Muscle layer of colon (tissue), 2 donors: ENCODE results near the gene SEC11A.

Source experiments
- H3K27ac ChIP-seq: one replicate; pipeline ENCODE4 v1.7.0; 2013; ENCODE audit warnings: low read depth, mild to moderate bottlenecking, low read length, moderate library complexity
- H3K27me3 ChIP-seq, 2 donors: one replicate each; pipeline ENCODE4 v1.7.0; 2013; ENCODE audit warnings: low read length in 2 of 2, mild to moderate bottlenecking in 2 of 2; ENCODE audit not compliant: insufficient read depth in 2 of 2, control insufficient read depth in 1 of 2
- H3K36me3 ChIP-seq: one replicate; pipeline ENCODE4 v1.7.0; 2013; ENCODE audit warnings: mild to moderate bottlenecking, low read length; ENCODE audit not compliant: insufficient read depth
- H3K4me1 ChIP-seq: one replicate; pipeline ENCODE4 v1.7.0; 2013; ENCODE audit warnings: mild to moderate bottlenecking, low read length; ENCODE audit not compliant: insufficient read depth
- H3K4me3 ChIP-seq, 2 donors: one replicate each; pipeline ENCODE4 v1.7.0; 2013; ENCODE audit warnings: low read length in 2 of 2, low read depth in 1 of 2, mild to moderate bottlenecking in 1 of 2, moderate library complexity in 1 of 2
- H3K9ac ChIP-seq: one replicate; pipeline ENCODE4 v1.7.0; 2013; ENCODE audit warnings: low read length
- H3K9me3 ChIP-seq: one replicate; pipeline ENCODE4 v1.7.0; 2013; ENCODE audit warnings: mild to moderate bottlenecking, low read length
- donor health status: abdominal sarcoma.
- donor health status: Adenocarcinoma of cecum.

The SEC11A gene

GRCh38 chr15:84631706-84632272, 84.2 kb downstream of the SEC11A start:
- Histone ChIP-seq H3K9me3 (no peaks in the 10 kb centered on the region), H3K27ac (peak overlapping the region; percentile 93), H3K36me3 (peaks cover 9% of the 10 kb centered on the region), H3K9ac (peak overlapping the region; percentile 35), H3K27me3 (no peaks in the 10 kb centered on the region), H3K4me1 (peaks cover 35% of the 10 kb centered on the region), H3K4me3 (peak overlapping the region; percentile 78)

GRCh38 chr15:84629033-84629432, 86.9 kb downstream of the SEC11A start:
- Histone ChIP-seq H3K4me1 (peaks cover 19% of the 10 kb centered on the region), H3K9me3 (no peaks in the 10 kb centered on the region), H3K4me3 (no peak overlapping the region), H3K27ac (no peak overlapping the region), H3K27me3 (no peaks in the 10 kb centered on the region), H3K36me3 (no peaks in the 10 kb centered on the region), H3K9ac (no peak overlapping the region)

GRCh38 chr15:84625123-84625522, 90.8 kb downstream of the SEC11A start:
- H3K27me3 ChIP-seq: no peaks in the 10 kb centered on the region
- no peak overlapping the region for H3K9ac ChIP-seq
- H3K9me3 ChIP-seq: peaks cover 12% of the 10 kb centered on the region
- no peaks in the 10 kb centered on the region for H3K4me1 ChIP-seq
- peaks cover 19% of the 10 kb centered on the region for H3K36me3 ChIP-seq
- no peak overlapping the region for H3K4me3 ChIP-seq
- H3K27ac ChIP-seq: no peak overlapping the region

GRCh38 chr15:84624359-84624758, 91.6 kb downstream of the SEC11A start:
- no peaks in the 10 kb centered on the region for H3K4me1 ChIP-seq
- H3K4me3 ChIP-seq: no peak overlapping the region
- peaks cover 19% of the 10 kb centered on the region for H3K36me3 ChIP-seq
- peaks cover 12% of the 10 kb centered on the region for H3K9me3 ChIP-seq
- no peak overlapping the region for H3K27ac ChIP-seq
- H3K9ac ChIP-seq: no peak overlapping the region
- H3K27me3 ChIP-seq: no peaks in the 10 kb centered on the region

- no peaks in the 10 kb centered on the region for H3K27me3 ChIP-seq
- H3K9me3 ChIP-seq: peaks cover 12% of the 10 kb centered on the region
- no peak overlapping the region for H3K9ac ChIP-seq
- no peak overlapping the region for H3K27ac ChIP-seq
- H3K36me3 ChIP-seq: peaks cover 19% of the 10 kb centered on the region
- H3K4me1 ChIP-seq: no peaks in the 10 kb centered on the region
- peak overlapping the region in 1 of 2 donors; percentile 1 for H3K4me3 ChIP-seq
These were observed 94.5 kb downstream of the SEC11A start for GRCh38 chr15:84621358-84621979.

- peak overlapping the region in 1 of 2 donors; percentile 1 for H3K4me3 ChIP-seq
- peaks cover 12% of the 10 kb centered on the region for H3K9me3 ChIP-seq
- no peaks in the 10 kb centered on the region for H3K27me3 ChIP-seq
- no peak overlapping the region for H3K27ac ChIP-seq
- peaks cover 19% of the 10 kb centered on the region for H3K36me3 ChIP-seq
- no peak overlapping the region for H3K9ac ChIP-seq
- H3K4me1 ChIP-seq: no peaks in the 10 kb centered on the region
These were observed 95.3 kb downstream of the SEC11A start for GRCh38 chr15:84620626-84621025.
